ENCODE measurements around the gene MUC15. TPM values are rescaled to one million over a fixed set of nuclear protein-coding genes. Genes with fewer than 3 reads are reported as not detected.

The MUC15 gene
- total RNA-seq (not detected in 2 replicates), polyA plus RNA-seq (not detected in 2 replicates), polyA minus RNA-seq (not detected in 2 replicates), Bru-seq, nascent RNA (not detected), BruChase-seq, experiment 1, labeled RNA remaining after a 6-hour chase (not detected), BruChase-seq, experiment 2, labeled RNA remaining after a 2-hour chase (not detected)
- polyA plus RNA-seq (2011; cell fraction: cytosol; rRNA removed): not detected in 2 replicates
- not detected in 2 replicates for polyA plus RNA-seq (2011; cell fraction: nucleus; rRNA removed)
- polyA plus RNA-seq (2012): not detected in 2 replicates
- polyA minus RNA-seq (2011; cell fraction: cytosol; rRNA and poly(A)+ RNA removed): not detected
- not detected in 2 replicates for polyA minus RNA-seq (2011; cell fraction: nucleus; rRNA and poly(A)+ RNA removed)
- long read RNA-seq: 0 reads

- ChIA-PET POLR2A (no interaction called here), CTCF (interaction anchor here (0.5 kb wide), 1 partner anchor 62 kb away, joined by 3 read pairs; no protein-coding TSS in a partner anchor)
- H3K4me2 ChIP-seq (ENCODE audit: insufficient read depth, low read length): no peak within 1 kb of the TSS
- no peaks in the 10 kb centered on the region for H3K79me2 ChIP-seq (ENCODE audit: control insufficient read depth, insufficient read depth, low read length)
- H3K27ac ChIP-seq (ENCODE audit: insufficient read depth, low read depth, low read length): no peak within 1 kb of the TSS
- BruUV-seq (replicated peaks): no TSS peak
- H3K9ac ChIP-seq (replicated peaks; ENCODE audit: extremely low read depth, insufficient read depth, low read length): no peak within 1 kb of the TSS
- no peaks in the 10 kb centered on the region for H4K20me1 ChIP-seq (replicated peaks; ENCODE audit: control insufficient read depth, extremely low read depth, insufficient read depth, low read length)
- H3K27me3 ChIP-seq (ENCODE audit: control insufficient read depth in 2 of 2, insufficient read depth in 2 of 2, low read length in 2 of 2): no peaks in the 10 kb centered on the region
- FAIRE-seq (no peak), DNase-seq (ENCODE audit: low read depth, low spot score) (no peak)
- H3K36me3 ChIP-seq (ENCODE audit: control insufficient read depth in 2 of 2, extremely low read depth in 1 of 2, insufficient read depth in 2 of 2, low read length in 2 of 2): no peaks in the 10 kb centered on the region
- intact Hi-C loops (cut with micrococcal nuclease): no loop called here
- no peak within 1 kb of the TSS for H2AFZ ChIP-seq (ENCODE audit: low read depth, low read length)
- H3K4me3 ChIP-seq (replicated peaks in 1 of 3; ENCODE audit: insufficient read depth in 1 of 3, low read depth in 1 of 3, low read length in 3 of 3): no peak within 1 kb of the TSS
- TF ChIP-seq POLR2AphosphoS5 (IDR thresholded peaks at IDR 0.05; ENCODE audit: insufficient read depth, low read depth, low read length) (no peak), JUN (IDR thresholded peaks at IDR 0.05; ENCODE audit: borderline replicate concordance, insufficient read depth, insufficient read length, low read depth) (no peak), GATA2 (IDR thresholded peaks at IDR 0.05; ENCODE audit: insufficient read depth, insufficient read length, low read depth, low read length) (no peak), POLR2A (IDR thresholded peaks at IDR 0.05; ENCODE audit: low read depth, low read length) (no peak)
- TF ChIP-seq, protein P1, sequence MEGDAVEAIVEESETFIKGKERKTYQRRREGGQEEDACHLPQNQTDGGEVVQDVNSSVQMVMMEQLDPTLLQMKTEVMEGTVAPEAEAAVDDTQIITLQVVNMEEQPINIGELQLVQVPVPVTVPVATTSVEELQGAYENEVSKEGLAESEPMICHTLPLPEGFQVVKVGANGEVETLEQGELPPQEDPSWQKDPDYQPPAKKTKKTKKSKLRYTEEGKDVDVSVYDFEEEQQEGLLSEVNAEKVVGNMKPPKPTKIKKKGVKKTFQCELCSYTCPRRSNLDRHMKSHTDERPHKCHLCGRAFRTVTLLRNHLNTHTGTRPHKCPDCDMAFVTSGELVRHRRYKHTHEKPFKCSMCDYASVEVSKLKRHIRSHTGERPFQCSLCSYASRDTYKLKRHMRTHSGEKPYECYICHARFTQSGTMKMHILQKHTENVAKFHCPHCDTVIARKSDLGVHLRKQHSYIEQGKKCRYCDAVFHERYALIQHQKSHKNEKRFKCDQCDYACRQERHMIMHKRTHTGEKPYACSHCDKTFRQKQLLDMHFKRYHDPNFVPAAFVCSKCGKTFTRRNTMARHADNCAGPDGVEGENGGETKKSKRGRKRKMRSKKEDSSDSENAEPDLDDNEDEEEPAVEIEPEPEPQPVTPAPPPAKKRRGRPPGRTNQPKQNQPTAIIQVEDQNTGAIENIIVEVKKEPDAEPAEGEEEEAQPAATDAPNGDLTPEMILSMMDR (IDR thresholded peaks at IDR 0.05; ENCODE audit: extremely low read depth in 1 of 2, insufficient read depth in 1 of 2, low read depth in 1 of 2, low read length in 2 of 2): no peak
- dilution Hi-C loops (cut with MboI; ENCODE audit: extremely low pct_ligation_motif_present, low sequenced_read_pairs): no loop called here
- H3K4me1 ChIP-seq (ENCODE audit: control insufficient read depth, extremely low read depth, insufficient read depth, low read length): no peaks in the 10 kb centered on the region
- H3K9me1 ChIP-seq (replicated peaks; ENCODE audit: control insufficient read depth, extremely low read depth, insufficient read depth, low read length): no peaks in the 10 kb centered on the region
- no peaks in the 10 kb centered on the region for H3K9me3 ChIP-seq (replicated peaks; ENCODE audit: control insufficient read depth, insufficient read depth, low read length)
Measured at GRCh38 chr11:26571861-26572654, at the start of gene MUC15. MUC15 (minus strand) TSS chr11:26572263; CDS start chr11:26567094, 5,169 bp downstream.

Data from endothelial cell of umbilical vein (primary cell).